ENCODE measurements around the gene TAS1R1.
"Not testable (repeated sequence)": the region's sequence is repeated elsewhere in the genome, so short reads cannot be mapped to it uniquely, and the experiment has no call there.

Gene TAS1R1

GRCh38 chr1:6587261-6588005 lies 32.3 kb downstream of the TAS1R1 start:
- H3K27ac ChIP-seq, result peak overlapping the region; percentile 53
- DNase-seq (ENCODE audit: low read depth, low spot score), result no peak

- DNase-seq (ENCODE audit: low read depth, low spot score), result no peak
Measured at GRCh38 chr1:6588128-6588892, 33.2 kb downstream of the TAS1R1 start.

GRCh38 chr1:6588893-6589520 lies 33.9 kb downstream of the TAS1R1 start:
- peak overlapping the region; percentile 53 for H3K27ac ChIP-seq
- no peak for DNase-seq (ENCODE audit: low read depth, low spot score)

More at GRCh38 chr1:6588128-6588892, 33.2 kb downstream of the TAS1R1 start:
- peak overlapping the region; percentile 53 for H3K27ac ChIP-seq

GRCh38 chr1:6590046-6590445 lies 34.9 kb downstream of the TAS1R1 start:
- no peak for DNase-seq (ENCODE audit: low read depth, low spot score)
- peak overlapping the region; percentile 53 for H3K27ac ChIP-seq

GRCh38 chr1:6591222-6591621 lies 36.1 kb downstream of the TAS1R1 start:
- no peak overlapping the region for H3K27ac ChIP-seq
- DNase-seq (ENCODE audit: low read depth, low spot score), result no peak

GRCh38 chr1:6591644-6592043 lies 36.5 kb downstream of the TAS1R1 start:
- H3K27ac ChIP-seq, result no peak overlapping the region
- no peak for DNase-seq (ENCODE audit: low read depth, low spot score)

GRCh38 chr1:6592441-6592840 lies 37.3 kb downstream of the TAS1R1 start:
- no peak overlapping the region for H3K27ac ChIP-seq
- no peak for DNase-seq (ENCODE audit: low read depth, low spot score)

GRCh38 chr1:6592865-6593593 lies 37.9 kb downstream of the TAS1R1 start:
- no peak for DNase-seq (ENCODE audit: low read depth, low spot score)
- no peak overlapping the region for H3K27ac ChIP-seq

- no peak for DNase-seq (ENCODE audit: low read depth, low spot score)
- no peak overlapping the region for H3K27ac ChIP-seq
Measured at GRCh38 chr1:6593810-6594209, 38.7 kb downstream of the TAS1R1 start.

- peak overlapping the region; percentile 24 for H3K27ac ChIP-seq
- no peak for DNase-seq (ENCODE audit: low read depth, low spot score)
Measured at GRCh38 chr1:6594977-6595740, 40.1 kb downstream of the TAS1R1 start.

- DNase-seq (ENCODE audit: low read depth, low spot score), result no peak
- H3K27ac ChIP-seq, result no peak overlapping the region
Measured at GRCh38 chr1:6596351-6596750, 41.2 kb downstream of the TAS1R1 start.

GRCh38 chr1:6596886-6597776 lies 42.0 kb downstream of the TAS1R1 start:
- H3K27ac ChIP-seq, result no peak overlapping the region
- no peak for DNase-seq (ENCODE audit: low read depth, low spot score)

GRCh38 chr1:6597777-6598131 lies 42.6 kb downstream of the TAS1R1 start:
- no peak overlapping the region for H3K27ac ChIP-seq

GRCh38 chr1:6599141-6599975 lies 44.3 kb downstream of the TAS1R1 start:
- DNase-seq (ENCODE audit: low read depth, low spot score), result no peak
- H3K27ac ChIP-seq, result peak overlapping the region; percentile 98

More at GRCh38 chr1:6597777-6598131, 42.6 kb downstream of the TAS1R1 start:
- DNase-seq (ENCODE audit: low read depth, low spot score), result no peak

- H3K27ac ChIP-seq, result peak overlapping the region; percentile 98
- DNase-seq (ENCODE audit: low read depth, low spot score), result not testable (repeated sequence)
Measured at GRCh38 chr1:6599991-6600390, 44.9 kb downstream of the TAS1R1 start.

GRCh38 chr1:6600410-6601048 lies 45.4 kb downstream of the TAS1R1 start:
- no peak for DNase-seq (ENCODE audit: low read depth, low spot score)
- peak overlapping the region; percentile 98 for H3K27ac ChIP-seq
